SHP77 treated with DMSO at 0.1 percent for 48 hours (cell line): ENCODE data around the gene PCDH15.

Source experiments
- DNase-seq: peaks from one replicate; lab custom pipeline; 2025; lab: John Stamatoyannopoulos, UW

PCDH15 gene

DNA sequence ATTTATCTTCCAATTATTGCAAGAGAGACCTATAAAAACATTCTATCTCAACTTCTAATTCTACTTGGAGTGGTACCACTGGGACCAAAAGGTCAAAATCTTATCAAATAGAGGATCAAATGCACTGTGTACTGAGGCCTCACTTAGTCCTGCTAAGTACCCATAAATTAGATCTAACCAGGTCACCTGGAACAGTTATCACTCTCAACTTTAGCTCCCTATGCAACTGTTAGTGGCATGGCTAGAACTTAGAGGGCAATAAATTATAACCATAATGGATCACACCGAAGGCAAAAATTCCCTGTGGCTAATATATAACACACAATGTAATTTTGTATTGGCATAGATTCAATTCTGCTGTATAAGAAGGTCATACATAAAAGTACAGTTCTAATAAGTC is 428.9 kb downstream of the PCDH15 start:
- no peak for DNase-seq

DNA sequence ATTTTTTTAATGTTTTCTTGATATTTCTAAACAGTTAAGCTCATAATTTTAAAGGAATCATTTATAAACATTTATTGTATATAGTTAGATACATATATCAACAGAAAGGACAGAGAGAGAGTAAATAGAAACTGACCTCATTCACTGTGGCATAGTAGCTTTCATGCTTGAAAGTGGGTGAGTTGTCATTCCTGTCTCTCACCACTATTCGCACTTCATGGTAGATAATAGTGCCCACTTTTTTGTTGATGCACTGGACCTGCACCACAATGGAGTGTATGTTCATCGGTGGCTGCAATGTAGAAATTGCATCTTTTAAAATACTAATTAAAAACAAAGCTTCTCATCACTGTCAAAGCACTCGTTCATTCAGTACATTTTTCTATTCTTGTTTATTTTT is 432.0 kb downstream of the PCDH15 start:
- no peak for DNase-seq

DNA sequence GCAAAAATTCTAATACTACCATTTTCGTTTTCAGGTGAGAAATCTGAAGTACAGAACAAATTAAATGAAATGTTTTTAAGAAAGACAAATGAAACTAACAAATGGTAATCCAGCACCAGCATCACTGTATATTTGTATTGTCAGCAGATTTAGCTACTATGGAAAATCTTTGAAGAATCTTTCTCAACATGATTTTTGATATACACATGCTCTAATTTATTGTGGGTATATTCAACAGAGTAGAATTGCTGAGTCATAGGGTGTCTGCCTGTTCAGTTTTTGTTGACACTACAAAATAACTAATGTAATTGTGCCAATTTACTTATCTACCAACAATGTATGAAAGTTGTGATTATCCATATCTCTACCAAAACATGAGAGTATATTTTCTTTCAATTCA is 437.6 kb downstream of the PCDH15 start:
- DNase-seq = no peak

DNA sequence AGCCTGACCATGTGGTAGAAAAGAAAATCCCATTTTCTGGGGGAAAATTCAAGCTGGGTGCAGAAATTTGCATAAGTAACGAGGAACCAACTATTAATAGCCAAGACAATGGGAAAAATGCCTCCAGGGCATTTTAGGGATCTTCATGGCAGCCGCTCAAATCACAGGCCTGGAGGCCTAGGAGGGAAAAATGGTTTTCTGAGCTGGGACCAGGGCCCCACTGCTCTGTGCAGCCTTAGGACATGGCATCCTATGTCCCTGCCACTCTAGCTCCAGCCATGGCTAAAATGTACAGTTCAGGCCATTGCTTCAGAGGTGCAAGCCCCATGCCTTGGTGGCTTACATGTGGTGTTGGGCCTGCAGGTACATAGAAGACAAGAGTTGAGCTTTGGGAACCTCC is 459.0 kb downstream of the PCDH15 start:
- no peak for DNase-seq

DNA sequence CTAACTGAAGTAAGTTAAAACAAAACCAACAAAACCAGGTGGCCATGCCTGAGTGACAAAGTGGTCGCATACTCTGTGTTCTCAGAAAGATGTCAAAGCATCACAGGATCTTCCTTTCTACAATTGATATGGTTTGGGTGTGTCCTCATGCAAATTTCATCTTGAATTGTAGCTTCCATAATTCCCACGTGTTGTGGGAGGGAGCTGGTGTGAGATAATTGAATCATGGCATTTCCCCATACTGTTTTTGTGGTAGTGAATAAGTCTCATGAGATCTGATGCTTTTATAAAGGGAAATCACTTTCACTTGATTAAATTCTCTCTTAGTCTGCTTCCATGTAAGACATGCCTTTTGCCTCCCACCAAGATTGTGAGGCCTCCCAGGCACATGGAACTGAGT is 465.7 kb downstream of the PCDH15 start:
- DNase-seq = no peak

DNA sequence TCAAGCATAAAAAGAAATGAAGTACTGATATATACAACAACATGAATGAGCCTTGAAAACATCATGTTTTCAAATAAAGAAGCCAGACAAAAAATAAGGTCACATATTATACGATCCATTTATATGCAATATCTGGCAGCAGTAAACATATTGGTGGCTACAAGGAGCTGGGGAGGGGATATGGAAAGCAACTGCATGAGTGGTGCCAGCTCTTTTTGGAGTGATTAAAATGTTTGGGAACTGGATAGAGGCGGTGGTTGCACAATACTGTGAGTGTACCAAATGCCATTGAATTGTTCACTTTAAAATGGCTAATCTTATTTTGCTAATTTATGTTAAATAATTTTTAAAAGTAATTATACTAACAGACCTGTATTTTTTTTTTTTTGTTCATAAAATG is 481.7 kb downstream of the PCDH15 start:
- DNase-seq = no peak

DNA sequence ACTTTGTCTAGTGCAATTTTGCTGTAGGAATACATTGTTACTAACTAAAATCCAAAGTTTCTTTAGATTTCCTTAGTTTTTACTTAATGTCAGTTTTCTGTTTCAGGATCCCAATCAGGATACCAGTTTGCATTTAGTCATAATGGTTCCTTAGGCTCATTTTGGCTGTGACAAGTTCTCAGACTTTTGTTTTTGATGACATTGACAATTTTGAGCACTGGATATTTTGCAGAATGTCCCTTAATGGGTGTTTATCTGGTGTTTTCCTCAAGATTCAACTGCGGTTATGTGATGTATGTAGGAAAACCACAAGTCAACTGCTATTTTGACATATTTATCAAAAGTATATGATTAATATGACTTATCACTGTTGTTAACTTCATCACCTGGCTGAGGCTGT is 482.6 kb downstream of the PCDH15 start:
- DNase-seq = no peak

DNA sequence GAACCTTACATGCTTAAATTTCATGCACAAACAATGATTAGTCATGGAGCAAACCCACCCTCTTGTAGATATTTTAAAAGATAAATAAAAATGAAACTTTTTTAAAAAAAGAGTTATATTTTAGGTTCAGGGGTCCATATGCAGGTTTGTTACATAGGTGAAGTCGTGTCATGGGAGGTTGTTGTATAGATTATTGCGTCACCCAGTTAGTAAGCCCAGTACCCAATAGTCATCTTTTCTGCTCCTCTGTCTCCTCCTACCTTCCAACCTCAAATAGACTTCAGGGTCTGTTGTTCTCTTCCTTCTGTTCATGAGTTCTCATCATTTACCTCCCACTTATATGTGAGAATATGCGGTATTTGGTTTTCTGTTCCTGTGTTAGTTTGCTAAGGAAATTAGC is 486.6 kb downstream of the PCDH15 start:
- DNase-seq = no peak

DNA sequence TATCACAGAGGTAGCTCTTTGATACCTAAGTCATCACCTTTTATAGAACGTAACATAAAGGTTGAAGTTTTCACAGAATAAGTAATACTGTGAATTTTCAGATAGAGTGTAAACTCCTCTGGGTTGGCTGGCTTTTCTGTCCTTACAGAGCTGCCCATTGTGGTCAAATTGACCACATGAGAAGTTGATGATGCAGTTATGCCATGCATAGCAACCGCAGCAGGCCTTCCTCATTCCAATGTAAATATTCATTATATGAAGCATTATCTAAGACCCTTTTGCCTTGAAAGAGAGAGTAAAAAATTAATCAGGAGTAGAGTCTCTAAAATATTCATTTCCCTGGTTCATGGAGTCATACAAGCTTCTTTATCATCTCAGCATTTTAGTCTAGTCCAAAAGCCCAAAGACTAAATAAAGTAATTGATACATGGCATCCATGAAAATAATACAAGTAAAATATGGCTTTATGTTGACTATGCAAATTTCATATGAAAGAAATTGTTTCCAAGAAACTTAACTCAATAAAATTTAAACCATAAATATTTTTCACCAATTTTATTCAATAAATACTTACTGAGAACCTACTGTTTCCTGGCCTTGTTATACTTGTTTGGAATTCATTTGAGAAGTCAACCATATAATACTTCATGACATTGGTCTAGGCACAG is 516.4 kb downstream of the PCDH15 start:
- DNase-seq = no peak

DNA sequence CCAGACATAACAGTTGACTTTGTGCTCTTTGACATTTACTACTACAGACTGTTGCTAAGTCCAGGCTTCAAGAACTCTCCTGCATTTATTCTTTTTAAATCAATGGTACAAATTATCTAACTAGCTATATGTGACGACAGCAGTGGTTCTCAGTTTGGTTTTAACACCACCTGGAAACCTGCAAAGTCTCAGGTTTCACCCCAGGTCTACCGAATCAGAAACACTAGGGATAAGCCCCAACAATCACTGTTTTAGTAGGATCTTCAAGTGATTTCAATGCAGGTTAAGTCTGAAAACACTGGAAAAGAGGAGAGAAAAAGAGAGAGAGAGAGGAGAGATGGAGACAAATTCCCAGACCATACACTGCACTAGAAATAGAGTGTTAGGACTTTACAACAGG is 519.0 kb downstream of the PCDH15 start:
- DNase-seq = no peak

DNA sequence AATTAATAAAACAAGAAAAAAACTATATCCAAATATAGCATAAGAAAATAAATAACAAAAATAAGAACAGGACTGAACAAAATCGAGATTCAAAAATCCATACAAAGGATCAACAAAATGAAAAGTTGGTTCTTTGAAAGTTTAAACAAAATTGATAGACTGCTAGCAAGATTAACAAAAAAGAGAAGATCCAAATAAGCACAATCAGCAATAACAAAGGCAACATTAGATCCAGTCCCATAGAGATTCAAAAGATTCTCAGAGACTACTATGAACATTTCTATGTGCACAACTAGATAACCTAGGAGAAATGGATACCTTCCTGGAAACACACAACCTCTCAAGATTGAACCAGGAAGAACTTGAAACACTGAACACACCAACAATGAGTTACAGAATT is 534.6 kb downstream of the PCDH15 start:
- DNase-seq = no peak

DNA sequence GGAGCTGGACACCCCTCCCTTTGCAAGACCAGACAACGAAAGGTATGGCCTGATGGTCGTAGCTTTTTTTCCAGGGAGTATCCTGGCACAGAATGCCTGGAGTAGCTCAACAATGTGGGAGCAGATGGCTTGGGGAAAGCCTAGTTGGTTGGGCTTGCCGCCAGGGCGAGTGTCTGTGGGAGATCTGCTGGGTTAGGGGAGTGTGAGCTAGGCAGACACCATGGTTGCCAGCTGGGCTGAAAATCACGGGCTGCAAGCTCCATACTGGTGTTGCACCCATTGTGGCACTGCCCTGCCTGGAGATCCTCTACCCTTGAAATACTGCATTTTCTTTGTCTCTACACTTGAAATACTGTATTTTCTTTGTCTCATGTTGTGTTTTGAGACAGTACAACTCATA is 538.3 kb downstream of the PCDH15 start:
- no peak for DNase-seq

DNA sequence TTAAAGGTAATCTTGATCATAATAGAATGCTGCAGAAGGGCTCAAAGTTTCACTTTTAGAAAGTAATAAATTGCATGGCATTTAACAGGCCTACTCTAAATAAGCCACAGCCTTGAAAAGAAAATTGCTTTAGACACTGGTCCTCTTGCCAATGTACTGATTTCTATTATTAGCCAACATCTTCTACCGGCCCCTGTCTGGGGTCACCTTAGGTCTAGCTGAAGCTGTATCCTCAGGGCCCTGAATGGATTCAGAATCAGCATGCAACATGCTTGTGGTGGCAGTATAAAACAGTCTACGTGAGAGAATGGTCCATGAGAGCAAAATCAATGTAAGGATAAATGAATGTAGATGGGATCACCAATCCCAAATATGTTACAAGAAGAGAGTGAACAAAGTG is 541.9 kb downstream of the PCDH15 start:
- no peak for DNase-seq

DNA sequence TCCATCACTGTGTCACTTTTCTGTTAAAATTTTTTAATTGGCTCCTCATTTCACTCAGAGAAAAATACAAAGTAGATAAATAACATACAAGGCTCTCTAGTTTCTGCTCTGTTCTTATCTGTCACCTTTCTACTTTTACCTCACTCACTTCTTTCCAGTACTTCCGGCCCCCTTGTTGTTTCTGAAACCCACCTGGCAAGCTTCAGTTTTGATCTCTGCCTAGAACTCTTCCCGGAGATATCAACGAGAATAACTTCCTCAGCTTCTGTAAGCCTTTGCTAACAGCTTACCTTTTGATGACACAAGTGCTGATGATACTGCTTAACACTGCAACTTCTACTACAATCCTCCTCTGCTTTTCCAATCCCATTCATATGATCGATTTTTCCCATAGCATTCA is 566.2 kb downstream of the PCDH15 start:
- no peak for DNase-seq

DNA sequence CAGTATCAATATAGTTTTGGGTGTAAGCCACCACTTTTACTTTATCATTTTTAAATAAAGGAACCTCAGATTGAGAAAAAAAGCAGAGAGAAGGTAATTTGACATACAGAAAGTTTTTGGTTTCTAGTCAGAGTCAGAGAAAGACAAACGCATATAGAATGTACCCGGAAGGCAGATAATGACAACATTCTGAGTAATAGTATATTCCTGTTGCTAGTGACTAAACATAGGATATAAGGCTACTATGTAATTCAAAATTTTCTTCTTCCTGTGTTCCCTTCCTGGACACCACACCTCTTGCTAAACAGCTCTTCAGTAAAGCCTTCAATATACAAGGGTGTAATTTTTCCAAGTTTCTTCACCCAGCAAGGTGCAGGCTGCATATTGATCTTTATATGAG is 597.6 kb downstream of the PCDH15 start:
- DNase-seq = no peak

DNA sequence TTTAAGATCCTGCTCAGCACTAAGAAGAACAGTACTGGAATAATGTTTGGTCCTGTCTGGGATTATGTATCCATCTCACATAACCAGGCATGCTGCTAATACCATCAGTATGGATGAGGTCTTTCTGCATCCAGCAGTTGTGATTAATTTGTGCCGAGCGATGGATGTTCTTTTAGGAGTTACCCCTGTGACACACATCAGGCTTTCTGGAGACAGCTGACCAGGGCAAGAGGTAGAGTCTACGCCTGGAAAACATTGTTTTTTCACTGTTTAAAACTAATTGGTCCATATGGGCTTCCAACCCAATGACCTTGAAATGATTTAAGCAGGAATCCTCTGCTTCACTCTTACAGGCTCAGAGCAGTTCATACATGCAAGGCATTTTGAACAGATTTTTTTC is 603.0 kb downstream of the PCDH15 start:
- DNase-seq = no peak

DNA sequence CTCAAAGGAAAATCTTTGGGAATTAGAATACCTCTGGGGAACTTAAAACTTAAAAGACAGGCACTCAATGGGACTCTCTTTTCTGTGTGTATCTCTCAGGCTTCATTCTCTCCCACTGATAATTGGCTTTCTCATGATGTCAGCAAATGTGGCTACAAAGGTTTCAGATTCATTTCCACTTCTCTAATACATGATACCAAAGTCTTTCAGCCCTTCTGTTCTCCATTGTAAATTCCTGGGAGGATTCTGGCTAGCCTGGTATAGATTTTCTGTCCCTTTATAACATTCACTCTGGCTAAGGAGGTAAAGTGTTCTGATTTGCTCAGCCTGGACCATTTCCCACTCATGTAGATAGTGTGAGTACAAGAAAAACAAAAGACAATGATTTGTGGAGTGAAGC is 606.2 kb downstream of the PCDH15 start:
- DNase-seq = no peak

DNA sequence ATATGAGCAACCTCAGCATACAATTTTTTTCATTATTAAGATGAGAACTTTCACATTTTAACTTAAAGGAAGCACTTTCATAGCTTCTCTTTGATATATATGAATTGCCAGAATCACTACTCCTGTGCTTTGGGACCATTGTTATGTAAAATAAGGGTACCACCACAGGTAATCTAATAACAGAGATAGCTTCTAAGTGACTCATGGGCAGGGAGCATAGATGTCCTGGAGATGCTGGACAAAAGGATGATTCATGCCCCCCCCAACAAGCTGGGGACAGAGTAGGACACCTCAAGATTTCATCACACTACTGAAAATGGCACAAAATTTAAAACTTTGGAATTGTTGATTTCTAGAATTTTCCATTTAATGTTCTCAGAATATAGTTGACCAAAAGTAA is 641.1 kb downstream of the PCDH15 start:
- DNase-seq = no peak

DNA sequence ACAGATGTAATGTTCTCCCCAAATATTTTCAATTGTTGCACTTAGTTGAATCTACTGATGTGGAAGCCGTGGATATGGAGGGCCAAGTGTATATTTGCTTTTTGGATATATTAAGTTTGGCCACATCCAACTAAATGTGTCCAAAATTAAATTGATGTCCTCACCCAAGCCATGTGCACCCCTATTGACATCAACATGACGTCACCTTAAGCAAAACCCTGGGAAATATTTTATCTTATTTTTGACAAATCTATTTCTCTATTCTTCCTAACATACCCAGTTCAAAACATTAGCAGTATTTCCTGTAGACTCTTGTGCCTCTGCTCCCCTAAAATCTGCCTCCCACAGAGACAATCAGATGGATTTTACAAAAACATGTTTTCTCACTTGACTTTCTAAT is 652.5 kb downstream of the PCDH15 start:
- DNase-seq = no peak

DNA sequence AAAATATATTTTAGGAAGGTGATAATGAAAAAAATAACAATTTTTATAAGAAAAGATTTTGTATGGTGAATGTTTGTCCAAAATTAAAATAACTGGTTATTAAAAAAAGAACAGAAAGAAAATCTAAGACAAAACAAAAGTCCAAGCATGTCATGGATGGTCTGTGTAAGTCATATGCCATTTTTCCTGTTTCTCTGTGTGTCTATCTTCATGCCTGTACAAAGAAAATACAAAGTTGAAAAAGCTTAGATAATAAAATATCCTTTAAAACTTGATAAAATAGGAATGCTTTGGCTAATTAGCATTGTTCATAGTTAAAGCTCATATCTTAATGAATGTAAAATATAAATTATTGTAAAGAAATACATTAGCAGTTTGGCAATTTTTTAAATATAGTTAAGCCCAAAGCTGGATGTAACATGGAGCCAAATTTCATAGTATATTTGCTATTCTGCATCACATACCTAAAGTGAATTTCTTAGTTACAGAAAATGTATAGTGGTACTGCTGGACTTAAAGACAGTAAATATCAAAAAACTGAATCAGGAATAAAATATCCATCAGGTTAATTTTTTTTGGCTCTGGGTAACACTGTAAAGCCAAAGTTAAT is 661.1 kb downstream of the PCDH15 start:
- DNase-seq = no peak

DNA sequence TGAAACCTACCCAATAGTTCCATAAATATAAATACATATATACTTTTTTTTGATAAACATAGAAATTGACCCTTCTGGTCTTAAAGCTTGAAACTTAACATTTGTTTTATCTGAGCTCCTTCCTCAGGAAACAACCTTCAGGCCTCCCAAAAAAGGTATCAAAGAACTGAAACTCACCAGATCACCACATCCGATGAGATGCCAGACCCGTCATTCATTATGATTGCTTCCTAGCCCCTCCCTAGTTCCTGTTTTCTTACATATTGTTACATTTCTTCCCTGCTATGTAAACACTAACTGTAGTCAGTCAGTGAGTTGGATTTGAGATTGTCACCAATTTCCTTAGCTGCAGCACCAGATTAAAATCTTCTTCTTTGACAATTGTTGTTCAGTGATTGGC is 663.6 kb downstream of the PCDH15 start:
- no peak for DNase-seq

DNA sequence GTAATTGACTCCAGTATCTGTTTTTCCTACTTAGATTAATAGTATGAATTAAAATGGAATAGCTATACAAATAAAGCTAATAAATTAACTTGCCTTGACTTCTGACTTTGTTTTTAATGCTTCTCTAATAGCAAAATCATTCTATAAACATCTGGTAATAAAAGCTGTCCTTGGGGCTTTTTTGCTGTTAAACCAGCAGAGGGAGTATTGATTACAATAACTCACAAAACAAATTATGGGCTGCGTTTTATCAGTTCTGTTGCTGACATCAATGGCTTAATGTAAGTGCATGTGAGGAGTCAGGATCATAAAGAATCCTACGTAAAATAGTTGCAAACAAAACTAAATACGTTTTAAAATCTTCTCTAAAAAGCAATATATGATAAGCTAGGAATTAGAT is 667.8 kb downstream of the PCDH15 start:
- no peak for DNase-seq

DNA sequence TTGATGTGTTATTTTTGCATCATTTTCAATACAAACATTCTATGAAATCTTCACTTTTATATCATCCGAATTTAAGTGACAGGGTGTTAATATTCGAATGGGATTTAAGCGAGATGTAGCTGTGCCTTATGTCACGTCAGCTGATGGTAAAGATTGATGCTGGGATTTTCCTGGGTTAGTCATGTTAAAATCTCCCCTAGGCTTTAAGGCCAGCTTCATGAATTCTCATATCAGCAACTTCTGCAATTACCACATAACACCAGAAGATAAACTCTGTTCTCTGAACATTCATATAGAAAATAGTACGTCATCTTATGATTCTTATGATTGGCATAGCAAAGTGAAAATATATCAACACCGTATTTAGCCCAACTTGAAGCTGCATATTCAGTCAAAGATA is 669.2 kb downstream of the PCDH15 start:
- no peak for DNase-seq

DNA sequence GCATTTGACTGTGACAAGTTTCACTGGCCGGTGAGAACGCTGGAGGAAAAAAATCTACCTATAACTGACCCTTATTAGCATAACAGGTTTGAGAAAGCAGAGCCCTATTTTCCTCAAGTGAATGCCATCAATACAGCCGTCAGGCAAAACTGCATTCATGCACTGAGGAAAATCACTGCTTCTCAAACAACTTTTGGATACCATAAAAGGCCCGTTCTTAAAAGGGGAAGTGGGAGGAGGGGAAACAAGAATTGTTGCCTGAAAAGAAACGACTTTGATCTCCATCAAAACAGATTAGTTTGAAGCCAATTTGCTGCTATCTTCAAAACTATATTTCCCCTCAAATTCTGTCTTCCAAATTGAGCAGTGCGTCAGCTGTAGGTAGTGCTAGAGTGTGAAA is 670.6 kb downstream of the PCDH15 start:
- DNase-seq = no peak
